Measurements from ENCODE around the gene PPP6R2. TPM values are rescaled to one million over a fixed set of nuclear protein-coding genes. Genes with fewer than 3 reads are reported as not detected.

PPP6R2 gene
- total RNA-seq, 1 experiment from 2014 or later, result 42.6 TPM

DNA sequence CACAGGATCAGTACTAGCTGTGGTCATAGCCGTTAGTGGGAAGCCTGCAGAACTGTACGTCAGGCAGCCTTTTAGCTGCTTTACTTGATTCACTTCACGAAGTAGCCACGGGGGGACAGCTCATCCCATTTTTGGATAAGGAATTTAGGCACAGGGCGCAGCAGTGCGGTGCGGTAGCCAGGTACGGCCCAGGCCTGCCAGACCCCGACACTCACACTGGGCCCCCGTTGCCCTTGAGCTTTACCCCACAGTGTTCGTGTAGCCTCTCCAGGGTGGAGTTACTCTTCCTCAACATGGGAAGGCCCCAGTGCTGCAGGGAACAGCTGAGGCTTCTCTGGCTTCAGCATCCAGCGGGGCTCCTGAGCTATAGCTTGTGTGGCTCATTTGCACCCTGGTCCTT, 72.3 kb downstream of the PPP6R2 start:
- Histone ChIP-seq H2BK5ac (ENCODE audit: insufficient read length, low read length) (no peak overlapping the region), H4K91ac (ENCODE audit: insufficient read length, low read depth, low read length) (no peak overlapping the region), H3K79me2 (ENCODE audit: insufficient read depth, low read length) (no peaks in the 10 kb centered on the region), H2AK5ac (ENCODE audit: insufficient read length, low read length) (no peak overlapping the region), H3K27ac (ENCODE audit: insufficient read length, low read depth, low read length) (no peak overlapping the region), H3K14ac (ENCODE audit: insufficient read depth, low read length) (no peak overlapping the region), H3K18ac (ENCODE audit: insufficient read length, low read depth, low read length) (no peak overlapping the region), H3K79me1 (ENCODE audit: insufficient read depth, low read depth, low read length, poor library complexity, severe bottlenecking) (no peaks in the 10 kb centered on the region), H3K9ac (ENCODE audit: extremely low read depth, insufficient read length, low read length) (no peak overlapping the region), H3K23me2 (ENCODE audit: insufficient read length, low read depth, low read length, poor library complexity, severe bottlenecking) (no peaks in the 10 kb centered on the region), H2BK20ac (ENCODE audit: low read depth, low read length, poor library complexity, severe bottlenecking) (no peak overlapping the region), H3K27me3 (ENCODE audit: insufficient read depth, low read length) (no peaks in the 10 kb centered on the region), H2AFZ (ENCODE audit: low read length) (no peak overlapping the region), H3K4ac (ENCODE audit: low read depth, low read length) (no peak overlapping the region), H3K4me1 (ENCODE audit: insufficient read depth, low read length) (no peaks in the 10 kb centered on the region), H2BK15ac (ENCODE audit: low read depth, low read length) (no peak overlapping the region), H2BK120ac (ENCODE audit: low read depth, low read length, poor library complexity, severe bottlenecking) (no peak overlapping the region), H2BK12ac (ENCODE audit: insufficient read length, low read depth, low read length) (no peak overlapping the region), H3K4me2 (ENCODE audit: insufficient read depth, insufficient read length, low read length) (no peak overlapping the region), H3K56ac (ENCODE audit: insufficient read length, low read depth, low read length) (no peak overlapping the region), H3T11ph (ENCODE audit: low read length) (no peak overlapping the region), H3K9me3 (ENCODE audit: control insufficient read depth, low read depth, low read length) (no peaks in the 10 kb centered on the region), H4K5ac (ENCODE audit: insufficient read length, low read depth, low read length) (no peak overlapping the region), H3K23ac (ENCODE audit: insufficient read length, low read depth, low read length) (no peak overlapping the region), H4K8ac (replicated peaks; ENCODE audit: insufficient read length, low read depth, low read length) (no peak overlapping the region), H4K20me1 (ENCODE audit: control insufficient read depth, insufficient read depth, insufficient read length) (no peaks in the 10 kb centered on the region)
- Mint-ChIP-seq H3K4me1 (no peaks in the 10 kb centered on the region), H3K9me3 (no peaks in the 10 kb centered on the region), H3K27me3 (ENCODE audit: low read depth) (no peaks in the 10 kb centered on the region), H3K4me3 (no peak overlapping the region), H3K36me3 (ENCODE audit: insufficient read depth in 1 of 3, low read depth in 3 of 3) (peaks cover 17 to 64% (median 57%) of the 10 kb centered on the region in 3 experiments; a peak in 6 of 7 replicates), H3K27ac (no peak overlapping the region)
- no peak for DNase-seq
- no peak for TF ChIP-seq CTCF (conservative IDR thresholded peaks at IDR 0.05)
- WGBS (ENCODE audit: extremely low coverage, insufficient read length, low lambda C conversion rate), result no CpG with 5 or more reads among the region's 12 CpGs

Data from H9 (cell line).